ENCODE measurements around the gene TENT5C. TPM values are rescaled to one million over a fixed set of nuclear protein-coding genes. Genes with fewer than 3 reads are reported as not detected.

Gene TENT5C
- total and polyA plus RNA-seq, 9 of the 15 experiments (the other 6 are each of a cell fraction or from before 2014, with no cell fraction given): 1.8 to 7.7 (median 4.0) TPM

DNA sequence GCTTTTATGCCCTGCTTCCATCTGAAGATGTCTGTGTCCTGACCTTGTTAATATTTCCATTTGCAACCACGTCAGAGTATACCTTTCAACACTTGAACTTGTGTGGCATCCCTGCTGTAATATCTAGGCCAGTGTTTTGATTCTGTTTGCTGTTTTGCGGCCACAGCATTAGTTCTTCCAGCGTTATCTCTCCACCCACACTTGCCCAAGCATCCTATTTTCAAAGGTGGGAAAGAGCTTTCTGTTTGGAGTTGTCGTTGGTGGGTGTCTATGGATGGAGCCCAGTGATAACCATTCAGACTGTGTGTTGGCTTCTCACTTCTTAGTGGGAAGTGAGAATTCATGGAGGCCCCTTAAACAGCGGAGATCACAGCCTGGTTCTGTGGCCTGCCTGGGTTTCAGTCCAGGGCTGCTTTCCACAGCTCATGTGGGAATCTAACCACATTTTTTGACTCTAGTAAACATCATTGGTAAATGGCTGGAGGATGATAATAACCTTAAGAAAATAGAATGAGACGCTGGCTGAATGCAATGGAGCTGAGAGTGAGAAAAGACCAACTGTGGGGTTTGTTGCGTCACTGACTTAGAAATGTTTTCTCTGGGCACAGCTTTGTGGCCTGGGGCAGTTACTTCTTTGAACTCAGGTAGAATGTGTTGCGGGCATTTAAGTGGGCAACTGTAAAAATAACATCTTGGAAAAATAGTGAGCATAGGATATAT, 7.6 kb downstream of the TENT5C start (continued):
- TF ChIP-seq FOXJ3 (CRISPR knock-in tag; IDR thresholded peaks at IDR 0.05) (no peak), BRF1 (IDR thresholded peaks at IDR 0.05; ENCODE audit: borderline replicate concordance, extremely low read depth, insufficient read length) (no peak), ZNF324 (CRISPR knock-in tag; IDR thresholded peaks at IDR 0.05) (peak; percentile 62; the same call in 1 of the 2 replicates), TOE1 (IDR thresholded peaks at IDR 0.05; ENCODE audit: borderline replicate concordance) (no peak), TOE1 (CRISPR knock-in tag; IDR thresholded peaks at IDR 0.05; ENCODE audit: borderline replicate concordance, low read depth) (no peak), MYBL2 (IDR thresholded peaks at IDR 0.05; ENCODE audit: low read depth) (no peak), MYBL2 (CRISPR knock-in tag; IDR thresholded peaks at IDR 0.05; ENCODE audit: borderline replicate concordance) (no peak), NR4A1 (CRISPR knock-in tag; IDR thresholded peaks at IDR 0.05) (0 out of 2 replicates have a peak, but pooled peaks have one; percentile 61), NR4A1 (tag; IDR thresholded peaks at IDR 0.05) (0 out of 2 replicates have a peak, but pooled peaks have one; percentile 42), USF2 (CRISPR knock-in tag; IDR thresholded peaks at IDR 0.05) (no peak), XRCC5 (IDR thresholded peaks at IDR 0.05; ENCODE audit: low read depth, low read length) (peak; percentile 67; the same call in 1 of the 2 replicates), RREB1 (CRISPR knock-in tag; IDR thresholded peaks at IDR 0.05) (peak; percentile 82; the same call in 1 of the 2 replicates), EGR1 (conservative IDR thresholded peaks at IDR 0.05) (peak; percentile 96)
- TF ChIP-seq, protein P1, sequence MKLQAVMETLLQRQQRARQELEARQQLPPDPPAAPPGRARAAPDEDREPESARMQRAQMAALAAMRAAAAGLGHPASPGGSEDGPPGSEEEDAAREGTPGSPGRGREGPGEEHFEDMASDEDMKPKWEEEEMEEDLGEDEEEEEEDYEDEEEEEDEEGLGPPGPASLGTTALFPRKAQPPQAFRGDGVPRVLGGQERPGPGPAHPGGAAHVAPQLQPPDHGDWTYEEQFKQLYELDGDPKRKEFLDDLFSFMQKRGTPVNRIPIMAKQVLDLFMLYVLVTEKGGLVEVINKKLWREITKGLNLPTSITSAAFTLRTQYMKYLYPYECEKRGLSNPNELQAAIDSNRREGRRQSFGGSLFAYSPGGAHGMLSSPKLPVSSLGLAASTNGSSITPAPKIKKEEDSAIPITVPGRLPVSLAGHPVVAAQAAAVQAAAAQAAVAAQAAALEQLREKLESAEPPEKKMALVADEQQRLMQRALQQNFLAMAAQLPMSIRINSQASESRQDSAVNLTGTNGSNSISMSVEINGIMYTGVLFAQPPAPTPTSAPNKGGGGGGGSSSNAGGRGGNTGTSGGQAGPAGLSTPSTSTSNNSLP (IDR thresholded peaks at IDR 0.05; ENCODE audit: borderline replicate concordance, low read depth, low read length): no peak
- TF ChIP-seq, protein P2, sequence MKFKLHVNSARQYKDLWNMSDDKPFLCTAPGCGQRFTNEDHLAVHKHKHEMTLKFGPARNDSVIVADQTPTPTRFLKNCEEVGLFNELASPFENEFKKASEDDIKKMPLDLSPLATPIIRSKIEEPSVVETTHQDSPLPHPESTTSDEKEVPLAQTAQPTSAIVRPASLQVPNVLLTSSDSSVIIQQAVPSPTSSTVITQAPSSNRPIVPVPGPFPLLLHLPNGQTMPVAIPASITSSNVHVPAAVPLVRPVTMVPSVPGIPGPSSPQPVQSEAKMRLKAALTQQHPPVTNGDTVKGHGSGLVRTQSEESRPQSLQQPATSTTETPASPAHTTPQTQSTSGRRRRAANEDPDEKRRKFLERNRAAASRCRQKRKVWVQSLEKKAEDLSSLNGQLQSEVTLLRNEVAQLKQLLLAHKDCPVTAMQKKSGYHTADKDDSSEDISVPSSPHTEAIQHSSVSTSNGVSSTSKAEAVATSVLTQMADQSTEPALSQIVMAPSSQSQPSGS (CRISPR knock-in tag; IDR thresholded peaks at IDR 0.05): no peak
- TF ChIP-seq, protein P3, sequence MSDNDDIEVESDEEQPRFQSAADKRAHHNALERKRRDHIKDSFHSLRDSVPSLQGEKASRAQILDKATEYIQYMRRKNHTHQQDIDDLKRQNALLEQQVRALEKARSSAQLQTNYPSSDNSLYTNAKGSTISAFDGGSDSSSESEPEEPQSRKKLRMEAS (CRISPR knock-in tag; IDR thresholded peaks at IDR 0.05): no peak

Measured in K562 (cell line).